Stimulated activated CD8-positive, alpha-beta memory T cell treated with anti-CD3 and anti-CD28 coated beads, Interleukin-7, amount 100 ng/mL, for 1 hour (primary cell): ENCODE data around the gene RORB.
"Not testable (repeated sequence)": the region's sequence is repeated elsewhere in the genome, so short reads cannot be mapped to it uniquely, and the experiment has no call there.

ENCODE experiments used
- DNase-seq, 2 donors: peaks; one replicate each; pipeline ENCODE4 v3.0.0-alpha.2; 2020; ENCODE audit warnings: low read depth in 2 of 2

RORB gene

DNA sequence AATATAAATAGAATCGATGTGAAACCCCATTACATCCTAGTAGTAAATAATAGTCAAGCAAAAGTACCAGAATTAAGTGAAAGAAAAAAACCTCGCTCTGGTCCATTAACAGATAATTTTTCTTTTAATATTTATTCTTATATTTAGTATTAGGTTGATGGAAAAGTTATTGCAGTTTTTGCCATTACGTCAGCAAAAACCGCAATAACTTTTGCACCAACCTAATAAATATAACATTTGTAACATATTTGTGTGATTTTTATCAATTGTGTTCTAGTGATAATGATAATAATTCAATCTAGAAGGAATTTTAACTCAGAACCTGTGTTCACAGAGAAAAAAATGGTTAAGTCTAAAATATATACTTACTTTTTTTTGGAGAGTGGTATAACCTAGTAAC, 16.1 kb downstream of the RORB start:
- DNase-seq: no peak

GRCh38 chr9:74517188-74517587, 20.1 kb downstream of the RORB start:
- no peak for DNase-seq

- DNase-seq: no peak
Observed at GRCh38 chr9:74519419-74519818, 22.3 kb downstream of the RORB start.

DNA sequence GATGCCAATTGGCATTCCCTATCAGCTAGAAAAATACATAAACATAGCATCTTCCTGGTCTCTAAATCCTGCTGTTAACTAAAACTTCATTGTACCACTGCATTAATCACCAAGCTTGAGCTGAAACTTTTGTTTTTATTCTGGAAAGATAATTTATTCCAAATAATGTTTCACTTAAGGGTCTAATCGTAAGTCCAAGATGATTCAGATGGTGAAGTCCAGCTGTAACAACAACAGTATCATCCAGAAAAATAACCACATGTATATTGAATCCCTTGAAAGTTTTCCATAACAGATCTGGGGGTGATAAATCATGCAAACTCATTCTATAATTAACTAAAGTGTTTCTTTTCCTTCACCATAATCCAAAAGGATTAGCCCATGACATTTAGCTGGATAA, 23.9 kb downstream of the RORB start:
- DNase-seq: no peak

DNA sequence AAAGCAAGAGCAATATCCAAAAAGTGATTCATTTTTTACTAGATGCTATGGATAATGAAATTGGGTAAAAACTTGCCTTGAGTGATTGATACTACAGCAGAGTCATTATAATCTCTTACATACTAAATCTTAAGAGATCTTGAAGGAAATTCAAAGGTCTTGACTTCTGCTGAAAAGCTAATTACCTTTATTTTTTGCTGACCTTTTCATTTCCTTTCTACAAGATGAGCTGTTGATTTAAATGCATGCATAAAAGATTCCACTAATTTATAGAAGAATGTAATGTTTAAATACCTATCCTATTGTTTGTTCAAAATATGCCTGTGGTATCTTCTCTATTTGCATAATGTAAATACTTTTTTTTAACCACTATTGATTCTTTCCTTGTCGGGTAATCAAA, 27.2 kb downstream of the RORB start:
- DNase-seq: no peak

DNA sequence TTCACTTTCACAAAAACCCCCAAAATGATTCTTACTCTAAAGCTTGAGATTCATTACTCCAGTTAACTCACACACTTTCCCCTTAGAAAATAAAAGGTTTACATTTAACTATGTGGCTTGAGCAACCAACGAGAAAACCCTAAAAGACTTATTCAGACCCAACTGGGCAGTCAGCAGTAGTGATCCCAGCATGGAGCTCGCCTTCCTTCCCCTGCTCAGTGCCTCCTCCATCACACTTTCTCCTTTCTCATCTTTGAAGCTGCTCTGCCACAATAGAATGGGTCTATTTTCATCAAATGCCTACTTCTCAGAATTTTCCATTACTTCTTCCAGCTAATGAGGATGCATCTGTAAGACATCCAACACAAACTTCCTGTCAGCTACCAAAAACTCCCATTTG, 29.1 kb downstream of the RORB start:
- no peak for DNase-seq

DNA sequence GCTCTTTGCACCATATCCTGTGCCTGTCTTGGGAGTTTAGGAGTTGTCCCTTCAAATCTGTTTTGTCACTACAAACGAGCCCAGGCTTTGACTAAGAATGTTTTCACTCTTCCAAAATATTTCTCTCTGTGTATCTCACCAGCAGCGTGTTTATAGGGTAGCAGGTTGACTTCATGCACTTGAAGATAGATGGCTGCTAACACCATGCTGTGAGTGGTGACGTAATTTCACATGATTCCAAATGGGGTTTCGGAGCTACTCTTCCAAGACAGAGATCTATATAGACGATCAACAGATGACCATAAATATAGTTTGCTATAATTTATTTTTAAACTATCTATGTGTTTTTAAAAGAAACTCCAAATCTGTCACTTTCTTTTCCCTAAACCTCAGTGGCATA, 30.6 kb downstream of the RORB start:
- DNase-seq: no peak

GRCh38 chr9:74528207-74528606, 31.1 kb downstream of the RORB start:
- no peak for DNase-seq

DNA sequence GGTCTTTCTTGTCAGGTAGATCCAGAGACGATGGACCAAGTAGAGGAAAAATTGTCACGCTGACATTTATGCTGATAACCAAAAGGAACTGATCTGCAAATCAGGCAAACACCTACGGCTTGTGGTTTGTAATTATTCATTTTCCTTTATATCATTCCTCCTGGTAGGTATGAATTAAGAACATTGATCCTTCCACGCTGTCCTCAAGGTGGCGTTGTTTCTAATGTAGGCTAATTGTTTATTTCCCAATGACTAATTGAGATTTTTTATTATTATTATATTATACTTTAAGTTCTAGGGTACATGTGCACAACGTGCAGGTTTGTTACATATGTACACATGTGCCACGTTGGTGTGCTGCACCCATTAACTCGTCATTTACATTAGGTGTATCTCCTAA, 33.3 kb downstream of the RORB start:
- not testable (repeated sequence) for DNase-seq

- DNase-seq: no peak
Observed at GRCh38 chr9:74533253-74533652, 36.1 kb downstream of the RORB start.

GRCh38 chr9:74534841-74535240, 37.7 kb downstream of the RORB start:
- no peak for DNase-seq

DNA sequence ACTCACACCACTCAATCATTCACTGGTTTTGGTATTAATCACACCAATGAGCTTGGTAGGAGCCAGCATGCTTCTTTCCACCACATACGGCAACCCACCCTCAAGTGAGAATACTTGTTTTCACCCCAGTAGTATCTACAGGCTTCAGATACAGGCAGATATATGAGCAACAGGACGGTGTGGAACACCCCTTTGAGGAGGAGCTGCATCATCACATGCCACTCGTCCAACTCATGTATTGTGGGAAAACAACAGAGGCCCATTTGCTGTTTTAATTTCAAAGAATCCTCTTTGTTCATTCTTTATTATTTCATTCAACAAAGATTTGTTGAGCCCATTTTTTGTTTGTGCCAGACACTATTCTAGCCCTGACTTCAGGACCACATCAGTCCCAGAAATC, 46.0 kb downstream of the RORB start:
- no peak for DNase-seq

- no peak for DNase-seq
Observed at GRCh38 chr9:74551266-74551665, 54.1 kb downstream of the RORB start.

- DNase-seq: no peak
Observed at GRCh38 chr9:74554751-74555419, 57.8 kb downstream of the RORB start.

DNA sequence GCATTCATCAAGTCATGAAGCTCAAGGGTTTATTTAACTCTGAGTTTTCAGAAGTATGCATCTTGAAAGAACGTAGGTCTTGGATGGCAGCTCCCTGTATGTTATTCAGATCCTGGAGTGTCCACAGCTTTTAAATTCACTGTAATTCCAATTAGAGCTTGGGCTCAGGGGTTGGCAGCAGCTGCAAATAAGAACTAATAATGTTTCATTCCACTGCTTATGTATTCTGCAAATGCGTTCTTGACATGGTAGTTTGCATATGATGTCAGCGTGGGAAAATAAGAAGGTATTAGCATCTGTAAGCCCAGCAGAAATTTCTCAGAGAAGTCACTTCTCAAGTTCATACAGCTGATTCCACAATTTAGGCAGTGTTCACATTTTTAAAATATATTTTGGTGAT, 58.4 kb downstream of the RORB start:
- no peak for DNase-seq

- no peak for DNase-seq
Observed at GRCh38 chr9:74556685-74557084, 59.5 kb downstream of the RORB start.

DNA sequence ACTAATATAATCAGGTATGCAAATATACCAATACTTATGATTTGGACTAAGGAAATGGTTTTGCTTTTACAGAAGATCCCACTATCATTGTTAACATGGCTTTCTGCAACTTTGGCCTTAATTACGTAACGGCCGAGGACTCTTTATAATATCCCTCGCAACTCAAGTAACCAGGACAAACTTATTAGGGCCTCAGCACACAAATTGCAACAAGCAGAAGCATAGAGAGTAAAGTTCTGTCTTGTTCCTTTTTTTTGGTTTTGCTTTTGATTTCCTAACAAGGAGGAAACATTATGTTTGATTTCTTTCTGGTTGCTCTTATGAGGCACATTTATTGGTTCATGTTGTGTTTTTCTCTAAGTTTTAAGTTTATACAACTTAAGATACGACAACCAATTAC, 60.4 kb downstream of the RORB start:
- no peak for DNase-seq

DNA sequence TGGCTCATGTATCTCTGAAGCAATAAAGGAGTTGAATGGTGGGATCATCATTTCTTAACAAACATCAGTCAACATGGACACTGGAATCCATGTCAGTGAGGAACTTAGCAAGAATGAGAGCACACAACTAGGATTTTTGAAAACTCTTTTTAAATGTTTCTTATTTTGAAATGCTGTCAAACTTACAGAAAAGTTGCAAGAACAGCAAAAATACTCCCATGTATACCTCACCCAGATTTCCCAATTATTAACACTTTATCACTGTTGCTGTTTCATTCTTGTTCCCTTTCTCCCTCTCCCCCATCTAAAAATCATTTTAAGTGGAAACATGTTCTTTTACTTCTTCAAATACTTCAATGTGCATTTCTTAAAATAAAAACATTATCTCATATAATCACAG, 65.5 kb downstream of the RORB start:
- no peak for DNase-seq

DNA sequence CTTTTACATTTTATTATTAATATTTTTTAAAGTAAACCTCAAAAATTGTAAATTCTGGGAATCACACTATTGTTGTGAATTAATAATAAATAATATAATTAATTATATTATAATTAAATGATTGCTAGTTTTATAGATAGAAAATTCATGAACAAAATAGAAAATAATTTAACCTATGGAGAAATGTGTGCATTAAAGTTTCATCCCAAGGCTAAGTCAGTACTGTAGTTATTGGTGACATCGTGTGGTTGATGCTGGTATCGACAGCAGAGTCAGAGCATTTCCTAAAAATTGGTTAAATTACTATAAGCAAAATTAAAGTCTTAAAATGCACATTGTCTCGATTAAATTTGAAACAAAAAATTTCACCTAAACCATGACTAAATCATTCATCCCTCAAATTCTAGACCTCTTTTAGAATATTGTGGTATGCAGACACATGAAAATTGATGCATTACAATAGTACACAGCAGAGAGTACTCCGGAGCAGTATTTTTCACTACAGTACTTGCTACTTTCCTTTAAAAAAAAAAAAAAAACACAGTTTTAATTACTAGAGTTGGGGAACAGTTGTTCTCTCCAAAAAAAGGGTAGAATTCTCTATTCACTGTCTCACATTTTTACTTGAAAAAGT, 73.9 kb downstream of the RORB start:
- no peak for DNase-seq

- no peak for DNase-seq
Observed at GRCh38 chr9:74573640-74574191, 76.6 kb downstream of the RORB start.

DNA sequence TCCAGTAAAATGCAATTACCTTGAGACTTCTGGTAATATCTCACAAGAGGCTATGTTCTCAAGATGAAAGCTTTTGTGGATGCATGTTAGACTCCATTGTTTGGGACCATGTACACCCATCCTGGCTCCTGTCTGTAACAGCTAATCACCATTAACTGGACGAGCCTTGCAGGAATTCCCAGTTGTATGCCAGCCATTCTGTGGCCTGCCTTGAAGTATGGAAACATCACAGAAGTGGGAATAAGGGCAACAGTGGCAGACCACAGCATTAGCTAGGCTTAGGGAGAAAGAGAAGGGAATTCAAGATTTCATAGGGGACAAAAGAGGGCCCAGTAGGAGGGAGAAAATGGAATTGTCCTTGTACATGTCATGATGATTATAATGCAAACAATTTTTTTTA, 79.0 kb downstream of the RORB start:
- no peak for DNase-seq

- no peak for DNase-seq
Observed at GRCh38 chr9:74577956-74578355, 80.8 kb downstream of the RORB start.

DNA sequence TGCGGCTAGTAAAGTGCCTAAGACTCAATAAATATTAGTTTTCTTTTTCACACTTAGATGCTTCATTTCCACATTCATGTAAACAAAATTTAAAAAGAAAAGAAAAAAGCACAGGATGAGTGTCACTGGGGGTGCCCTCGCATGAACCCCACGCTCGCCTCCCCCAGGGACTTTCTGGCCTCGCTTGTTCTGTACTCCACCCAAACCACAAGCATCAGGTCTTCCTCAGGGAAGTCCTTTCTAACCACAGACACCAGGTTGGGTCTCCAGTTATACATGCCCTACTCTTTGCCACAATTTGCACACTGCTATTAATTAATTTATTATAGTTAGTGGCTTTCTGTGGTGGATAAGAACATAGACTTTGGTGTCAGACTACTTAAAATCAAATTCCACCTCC, 92.4 kb downstream of the RORB start:
- no peak for DNase-seq

GRCh38 chr9:74595286-74595685, 98.2 kb downstream of the RORB start:
- no peak for DNase-seq
